Measurements from ENCODE around the gene FAM240A.

DNA sequence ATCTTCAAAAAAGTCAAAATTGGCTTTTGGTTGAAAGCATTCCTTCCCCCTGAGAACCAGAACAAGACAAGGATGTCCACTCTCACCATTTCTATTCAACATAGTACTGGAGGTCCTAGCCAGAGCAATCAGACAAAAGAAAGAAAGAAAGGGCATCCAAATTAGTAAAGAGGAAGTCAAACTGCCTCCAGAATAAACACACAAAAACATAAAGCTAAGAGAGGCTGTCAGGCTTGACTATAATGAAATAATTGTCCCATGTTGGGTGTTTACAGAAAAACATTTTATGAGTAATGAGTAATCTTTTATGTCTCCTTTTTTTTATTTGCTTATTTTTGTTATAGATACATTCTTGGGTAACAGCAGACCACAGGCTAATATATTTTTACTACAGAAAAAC lies 18.3 kb upstream of the FAM240A start:
- no peak for TF ChIP-seq CTCF (IDR thresholded peaks at IDR 0.05)
- TF ChIP-seq POLR2A (IDR thresholded peaks at IDR 0.05): no peak
- TF ChIP-seq POLR2AphosphoS5 (IDR thresholded peaks at IDR 0.05): no peak

All from prostate gland (tissue), 2 donors.